Liver (tissue), 9 donors: ENCODE measurements around the gene LMOD3. TPM values are rescaled to one million over a fixed set of nuclear protein-coding genes. Genes with fewer than 3 reads are reported as not detected.

Experiments
- DNase-seq: peaks from one replicate; pipeline ENCODE4 v3.0.0-alpha.2; 2017; ENCODE audit warnings: low spot score
- H3K27ac ChIP-seq, 2 donors: one replicate each; pipeline ENCODE4 v1.7.0; 2013; ENCODE audit warnings: inconsistent platforms in 2 of 2, low read length in 2 of 2, control low read depth in 1 of 2, low read depth in 1 of 2, mild to moderate bottlenecking in 1 of 2
- H3K27me3 ChIP-seq, 4 donors: one replicate each; pipeline versions ENCODE4 v1.6.1 to v1.7.0; 2013; ENCODE audit warnings: low read length in 3 of 4, inconsistent platforms in 1 of 4, mild to moderate bottlenecking in 1 of 4, moderate library complexity in 1 of 4; ENCODE audit not compliant: control insufficient read depth in 4 of 4, insufficient read depth in 4 of 4
- H3K36me3 ChIP-seq, 4 donors: one replicate each; pipeline versions ENCODE4 v1.6.1 to v1.7.0; 2013; ENCODE audit warnings: low read length in 3 of 4, mild to moderate bottlenecking in 3 of 4, low read depth in 1 of 4, moderate library complexity in 1 of 4; ENCODE audit not compliant: control insufficient read depth in 4 of 4, insufficient read depth in 3 of 4
- H3K4me1 ChIP-seq, 4 donors: one replicate each; pipeline versions ENCODE4 v1.6.1 to v1.7.0; 2013; ENCODE audit warnings: low read length in 3 of 4, mild to moderate bottlenecking in 3 of 4, moderate library complexity in 1 of 4; ENCODE audit not compliant: control insufficient read depth in 4 of 4, insufficient read depth in 4 of 4
- H3K4me3 ChIP-seq, 3 donors: one replicate each; pipeline versions ENCODE4 v1.6.1 to v1.7.0; 2013; ENCODE audit warnings: low read length in 3 of 3, control low read depth in 1 of 3, low read depth in 1 of 3, mild to moderate bottlenecking in 1 of 3
- H3K9ac ChIP-seq, 2 donors: one replicate each; pipeline ENCODE4 v1.7.0; 2013; ENCODE audit warnings: low read length in 2 of 2, mild to moderate bottlenecking in 2 of 2, moderate library complexity in 2 of 2, control low read depth in 1 of 2, low read depth in 1 of 2
- H3K9me3 ChIP-seq, 4 donors: one replicate each; pipeline versions ENCODE4 v1.6.1 to v1.7.0; 2013; ENCODE audit warnings: low read length in 3 of 4; ENCODE audit not compliant: control insufficient read depth in 4 of 4
- EGR1 ChIP-seq, 2 donors: IDR thresholded peaks; 2 replicates each; pipeline ENCODE4 v1.6.1; 2016 to 2018; ENCODE audit warnings: antibody characterized with exemption in 2 of 2, low read depth in 2 of 2
- FOXA1 ChIP-seq: IDR thresholded peaks from 2 replicates; pipeline ENCODE4 v1.6.1; 2016; ENCODE audit warnings: antibody characterized with exemption
- HNF4A ChIP-seq, 2 donors: conservative IDR thresholded peaks; 2 replicates each; pipeline ENCODE4 v1.6.1; 2016; ENCODE audit warnings: antibody characterized with exemption in 2 of 2, mild to moderate bottlenecking in 2 of 2
- HNF4G ChIP-seq: IDR thresholded peaks from 2 replicates; pipeline ENCODE4 v1.6.1; 2016; ENCODE audit warnings: antibody characterized with exemption
- JUND ChIP-seq, 2 donors: IDR thresholded peaks; 2 replicates each; pipeline ENCODE4 v1.6.1; 2016; ENCODE audit warnings: antibody characterized with exemption in 2 of 2
- NR2F2 ChIP-seq: IDR thresholded peaks from 2 replicates; pipeline ENCODE4 v1.6.1; 2016; ENCODE audit warnings: antibody characterized with exemption
- RAD21 ChIP-seq, 2 donors: IDR thresholded peaks; 2 replicates each; pipeline ENCODE4 v1.6.1; 2016; ENCODE audit warnings: antibody characterized with exemption in 2 of 2, mild to moderate bottlenecking in 2 of 2
- SP1 ChIP-seq: IDR thresholded peaks from 2 replicates; pipeline ENCODE4 v1.6.1; 2018; ENCODE audit warnings: antibody characterized with exemption, mild to moderate bottlenecking
- TAF1 ChIP-seq: conservative IDR thresholded peaks from 2 replicates; pipeline ENCODE4 v1.6.1; 2016; ENCODE audit warnings: antibody characterized with exemption, mild to moderate bottlenecking
- WGBS: extraction: QIAGEN DNeasy Blood & Tissue Kit; methylation state at CpG from one replicate; pipeline ENCODE4 v1.1.7; 2013; 5-methylcytosine and 5-hydroxymethylcytosine counted together
- polyA plus RNA-seq, 2 donors: library from polyadenylated mRNA; stranded (reverse) in 1 of 2; unstranded in 1 of 2; fragments of 200-250 nt in 1 of 2; fragments of >200 nt in 1 of 2; fragmentation: Nextera tagmentation in 1 of 2; extraction: Ambion mirVana in 1 of 2; gene quantifications; one replicate each; pipeline versions ENCODE4 v1.2.1 to v1.2.3, GENCODE V29; 2013 to 2015
- total RNA-seq, 2 donors: library from RNA; depleted of rRNA; stranded (reverse); fragments of >200 nt; gene quantifications; one replicate each; pipeline ENCODE4 v1.2.3, GENCODE V29; 2014
- TF ChIP-seq, protein P1 (sequence below): IDR thresholded peaks from 2 replicates; pipeline ENCODE4 v1.6.1; 2016; ENCODE audit warnings: antibody characterized with exemption, mild to moderate bottlenecking
- TF ChIP-seq, protein P2 (sequence below): IDR thresholded peaks from 2 replicates; pipeline ENCODE4 v1.6.1; 2016; ENCODE audit warnings: antibody characterized with exemption
- TF ChIP-seq, protein P3 (sequence below): fragments of 150-350 bp; IDR thresholded peaks from 2 replicates; pipeline ENCODE4 v1.5.1; 2017; ENCODE audit warnings: improper control_type of control experiment, low read depth, low read length; ENCODE audit not compliant: missing input control
- donor health status: healthy.
- donor health status: healthy.
- donor health status: healthy.
- donor health status: healthy.
- donor health status: healthy.

Gene LMOD3
- total and polyA plus RNA-seq, 4 donors = 0.02 to 0.04 TPM; not detected in 2

DNA sequence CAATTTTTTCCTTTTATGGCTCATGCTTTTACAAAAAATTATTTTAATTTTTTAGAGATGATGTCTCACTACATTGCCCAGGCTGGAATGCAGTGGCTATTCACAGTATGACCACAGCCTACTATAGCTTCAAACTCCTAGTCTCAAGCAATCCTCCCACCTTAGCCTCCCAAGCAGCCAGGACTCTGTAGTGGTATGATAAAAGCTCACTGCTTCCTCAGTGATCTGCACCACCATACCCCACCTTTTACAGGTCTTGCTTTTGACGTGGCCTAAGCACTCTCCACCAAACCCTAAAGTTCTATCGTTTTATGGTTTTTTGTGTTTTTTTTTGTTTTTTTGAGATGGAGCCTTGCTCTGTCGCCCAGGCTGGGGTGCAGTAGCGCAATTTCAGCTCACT, 56.3 kb downstream of the LMOD3 start:
- Histone ChIP-seq H3K27me3 (no peaks in the 10 kb centered on the region), H3K9me3 (no peaks in the 10 kb centered on the region), H3K4me1 (no peaks in the 10 kb centered on the region), H3K36me3 (peaks cover 0 to 26% (median 12%) of the 10 kb centered on the region in 4 donors), H3K4me3 (no peak overlapping the region), H3K27ac (no peak overlapping the region), H3K9ac (no peak overlapping the region)
- 96% methylated on average over 4 of the region's 4 CpGs for WGBS
- DNase-seq = no peak
- TF ChIP-seq, protein P1, sequence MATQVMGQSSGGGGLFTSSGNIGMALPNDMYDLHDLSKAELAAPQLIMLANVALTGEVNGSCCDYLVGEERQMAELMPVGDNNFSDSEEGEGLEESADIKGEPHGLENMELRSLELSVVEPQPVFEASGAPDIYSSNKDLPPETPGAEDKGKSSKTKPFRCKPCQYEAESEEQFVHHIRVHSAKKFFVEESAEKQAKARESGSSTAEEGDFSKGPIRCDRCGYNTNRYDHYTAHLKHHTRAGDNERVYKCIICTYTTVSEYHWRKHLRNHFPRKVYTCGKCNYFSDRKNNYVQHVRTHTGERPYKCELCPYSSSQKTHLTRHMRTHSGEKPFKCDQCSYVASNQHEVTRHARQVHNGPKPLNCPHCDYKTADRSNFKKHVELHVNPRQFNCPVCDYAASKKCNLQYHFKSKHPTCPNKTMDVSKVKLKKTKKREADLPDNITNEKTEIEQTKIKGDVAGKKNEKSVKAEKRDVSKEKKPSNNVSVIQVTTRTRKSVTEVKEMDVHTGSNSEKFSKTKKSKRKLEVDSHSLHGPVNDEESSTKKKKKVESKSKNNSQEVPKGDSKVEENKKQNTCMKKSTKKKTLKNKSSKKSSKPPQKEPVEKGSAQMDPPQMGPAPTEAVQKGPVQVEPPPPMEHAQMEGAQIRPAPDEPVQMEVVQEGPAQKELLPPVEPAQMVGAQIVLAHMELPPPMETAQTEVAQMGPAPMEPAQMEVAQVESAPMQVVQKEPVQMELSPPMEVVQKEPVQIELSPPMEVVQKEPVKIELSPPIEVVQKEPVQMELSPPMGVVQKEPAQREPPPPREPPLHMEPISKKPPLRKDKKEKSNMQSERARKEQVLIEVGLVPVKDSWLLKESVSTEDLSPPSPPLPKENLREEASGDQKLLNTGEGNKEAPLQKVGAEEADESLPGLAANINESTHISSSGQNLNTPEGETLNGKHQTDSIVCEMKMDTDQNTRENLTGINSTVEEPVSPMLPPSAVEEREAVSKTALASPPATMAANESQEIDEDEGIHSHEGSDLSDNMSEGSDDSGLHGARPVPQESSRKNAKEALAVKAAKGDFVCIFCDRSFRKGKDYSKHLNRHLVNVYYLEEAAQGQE = no peak
- TF ChIP-seq HNF4G (no peak), JUND (IDR thresholded peaks at IDR 0.05) (no peak), FOXA1 (no peak)
- TF ChIP-seq, protein P2, sequence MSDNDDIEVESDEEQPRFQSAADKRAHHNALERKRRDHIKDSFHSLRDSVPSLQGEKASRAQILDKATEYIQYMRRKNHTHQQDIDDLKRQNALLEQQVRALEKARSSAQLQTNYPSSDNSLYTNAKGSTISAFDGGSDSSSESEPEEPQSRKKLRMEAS = no peak

DNA sequence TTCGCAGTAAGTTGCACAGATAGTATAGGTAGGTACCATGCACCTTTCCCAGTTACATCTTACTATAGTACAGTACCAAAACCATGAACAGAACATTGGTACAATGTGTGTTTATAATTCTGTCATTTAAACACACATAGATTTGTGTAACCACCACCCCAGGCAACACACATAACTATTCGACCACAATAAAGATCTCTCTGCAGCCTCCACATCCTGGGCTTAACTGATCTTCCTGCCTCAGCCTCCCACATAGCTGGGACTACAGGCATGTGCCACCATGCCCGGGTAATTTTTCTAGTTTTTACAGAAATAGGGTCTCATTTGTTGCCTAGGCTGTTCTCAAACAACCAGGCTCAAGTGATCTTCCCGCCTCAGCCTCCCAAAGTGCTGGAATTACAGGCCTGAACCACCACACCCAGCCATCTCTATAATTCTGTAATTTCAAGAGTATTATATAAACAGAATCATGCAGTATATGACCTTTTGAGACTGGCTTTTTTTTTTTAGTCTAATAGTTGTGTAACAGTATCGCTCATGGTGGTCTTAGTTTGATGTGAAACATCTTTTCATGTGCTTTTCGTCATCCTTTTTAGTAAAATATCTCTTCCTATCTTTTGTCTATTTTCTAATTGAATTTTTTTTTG, 57.0 kb downstream of the LMOD3 start:
- H3K4me3 ChIP-seq = no peak overlapping the region
- H3K36me3 ChIP-seq = peaks cover 0 to 32% (median 18%) of the 10 kb centered on the region in 4 donors
- TF ChIP-seq NR2F2 (no peak), JUND (IDR thresholded peaks at IDR 0.05) (no peak), EGR1 (IDR thresholded peaks at IDR 0.05; ENCODE audit: low read depth in 2 of 2) (no peak), TAF1 (no peak), RAD21 (IDR thresholded peaks at IDR 0.05) (no peak), HNF4A (conservative IDR thresholded peaks at IDR 0.05) (no peak), SP1 (no peak)
- TF ChIP-seq, protein P3, sequence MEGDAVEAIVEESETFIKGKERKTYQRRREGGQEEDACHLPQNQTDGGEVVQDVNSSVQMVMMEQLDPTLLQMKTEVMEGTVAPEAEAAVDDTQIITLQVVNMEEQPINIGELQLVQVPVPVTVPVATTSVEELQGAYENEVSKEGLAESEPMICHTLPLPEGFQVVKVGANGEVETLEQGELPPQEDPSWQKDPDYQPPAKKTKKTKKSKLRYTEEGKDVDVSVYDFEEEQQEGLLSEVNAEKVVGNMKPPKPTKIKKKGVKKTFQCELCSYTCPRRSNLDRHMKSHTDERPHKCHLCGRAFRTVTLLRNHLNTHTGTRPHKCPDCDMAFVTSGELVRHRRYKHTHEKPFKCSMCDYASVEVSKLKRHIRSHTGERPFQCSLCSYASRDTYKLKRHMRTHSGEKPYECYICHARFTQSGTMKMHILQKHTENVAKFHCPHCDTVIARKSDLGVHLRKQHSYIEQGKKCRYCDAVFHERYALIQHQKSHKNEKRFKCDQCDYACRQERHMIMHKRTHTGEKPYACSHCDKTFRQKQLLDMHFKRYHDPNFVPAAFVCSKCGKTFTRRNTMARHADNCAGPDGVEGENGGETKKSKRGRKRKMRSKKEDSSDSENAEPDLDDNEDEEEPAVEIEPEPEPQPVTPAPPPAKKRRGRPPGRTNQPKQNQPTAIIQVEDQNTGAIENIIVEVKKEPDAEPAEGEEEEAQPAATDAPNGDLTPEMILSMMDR = no peak
- TF ChIP-seq, protein P1 = no peak
- no peak for DNase-seq
- no peaks in the 10 kb centered on the region for H3K4me1 ChIP-seq
- H3K9ac ChIP-seq = no peak overlapping the region
- no peaks in the 10 kb centered on the region for H3K27me3 ChIP-seq
- WGBS = 95% methylated on average over 6 of the region's 6 CpGs
- no peaks in the 10 kb centered on the region for H3K9me3 ChIP-seq
- no peak overlapping the region for H3K27ac ChIP-seq
